Esophagus squamous epithelium (tissue), 4 donors: Measurements from ENCODE around the gene SH3PXD2A.

ENCODE experiments used
- POLR2A ChIP-seq, 4 donors: fragments of 450-650 bp; IDR thresholded peaks; one replicate each; pipeline ENCODE4 v1.6.1; 2017; ENCODE audit warnings: antibody characterized with exemption in 4 of 4, mild to moderate bottlenecking in 4 of 4, moderate library complexity in 3 of 4
- TF ChIP-seq, protein P1 (sequence below), 6 experiments: fragments of 450-650 bp in 4 of 6; fragments of 200-600 bp in 2 of 6; sonication (generic) in 2 of 6; IDR thresholded peaks; one replicate each; pipeline ENCODE4 v1.5.1; 2016 to 2019; ENCODE audit warnings: antibody characterized with exemption in 6 of 6, mild to moderate bottlenecking in 4 of 6, moderate library complexity in 4 of 6

DNA sequence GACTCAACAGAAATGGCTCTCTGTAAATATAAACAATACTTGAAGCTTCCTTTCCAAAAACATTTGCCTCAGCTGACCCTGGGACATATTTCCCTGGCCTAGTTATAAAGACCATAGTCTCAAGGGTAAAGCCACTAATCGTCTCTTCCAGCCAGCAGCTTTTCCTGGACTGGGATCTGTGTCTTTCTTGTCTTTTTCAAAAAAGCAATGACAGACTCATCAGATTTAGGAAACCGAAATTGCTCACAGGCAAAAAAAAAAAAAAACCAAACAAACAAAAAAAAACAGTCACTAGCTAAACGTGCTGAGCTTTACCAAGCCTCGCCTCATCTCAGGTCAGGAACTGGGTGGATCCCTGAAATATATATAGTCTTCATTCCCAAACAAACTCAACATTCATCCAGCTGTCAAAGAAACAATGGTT lies 39.1 kb upstream of the SH3PXD2A start:
- TF ChIP-seq, protein P1, sequence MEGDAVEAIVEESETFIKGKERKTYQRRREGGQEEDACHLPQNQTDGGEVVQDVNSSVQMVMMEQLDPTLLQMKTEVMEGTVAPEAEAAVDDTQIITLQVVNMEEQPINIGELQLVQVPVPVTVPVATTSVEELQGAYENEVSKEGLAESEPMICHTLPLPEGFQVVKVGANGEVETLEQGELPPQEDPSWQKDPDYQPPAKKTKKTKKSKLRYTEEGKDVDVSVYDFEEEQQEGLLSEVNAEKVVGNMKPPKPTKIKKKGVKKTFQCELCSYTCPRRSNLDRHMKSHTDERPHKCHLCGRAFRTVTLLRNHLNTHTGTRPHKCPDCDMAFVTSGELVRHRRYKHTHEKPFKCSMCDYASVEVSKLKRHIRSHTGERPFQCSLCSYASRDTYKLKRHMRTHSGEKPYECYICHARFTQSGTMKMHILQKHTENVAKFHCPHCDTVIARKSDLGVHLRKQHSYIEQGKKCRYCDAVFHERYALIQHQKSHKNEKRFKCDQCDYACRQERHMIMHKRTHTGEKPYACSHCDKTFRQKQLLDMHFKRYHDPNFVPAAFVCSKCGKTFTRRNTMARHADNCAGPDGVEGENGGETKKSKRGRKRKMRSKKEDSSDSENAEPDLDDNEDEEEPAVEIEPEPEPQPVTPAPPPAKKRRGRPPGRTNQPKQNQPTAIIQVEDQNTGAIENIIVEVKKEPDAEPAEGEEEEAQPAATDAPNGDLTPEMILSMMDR (IDR thresholded peaks at IDR 0.05), result no peak
- TF ChIP-seq POLR2A (IDR thresholded peaks at IDR 0.05), result no peak
